Left colon (tissue), 2 donors: ENCODE data around the gene FECH. TPM values are rescaled to one million over a fixed set of nuclear protein-coding genes. Genes with fewer than 3 reads are reported as not detected.
A peak's percentile ranks its signal among the peaks of the same experiment; 100 is the strongest.
"Not testable (repeated sequence)": the region's sequence is repeated elsewhere in the genome, so short reads cannot be mapped to it uniquely, and the experiment has no call there.

Experiments used
- ATAC-seq: fragments of 200-7000 bp; cut with Tn5 transposase; one replicate; pipeline ENCODE4 v1.9.1; 2020; ENCODE audit warnings: mild to moderate bottlenecking, moderate library complexity
- DNase-seq, 2 donors: peaks; one replicate each; pipeline ENCODE4 v3.0.0-alpha.2; 2020
- intact Hi-C, 2 donors: fragments of 100-400 bp; cut with DNase I in 1 of 2; cut with micrococcal nuclease in 1 of 2; formaldehyde crosslinking; loops; one replicate each; pipeline versions ENCODE4 v1.11.2 to v1.14.0; 2022; cut with DNase I, micrococcal nuclease
- total RNA-seq, 2 donors: library from RNA; stranded (reverse); fragmentation: NEBNext Ultra II Directional; extraction: Animal tissue kit (Norgen Biotek cat#: 25700); gene quantifications; one replicate each; pipeline ENCODE4 v1.2.1, GENCODE V29; 2021
- donor health status: DM: no; HTN: no; CAD: no.
- donor health status: DM: yes; HTN: yes; CAD: no.

FECH gene
- total RNA-seq, 2 donors from 2014 or later: 16.4 to 18.4 TPM

DNA sequence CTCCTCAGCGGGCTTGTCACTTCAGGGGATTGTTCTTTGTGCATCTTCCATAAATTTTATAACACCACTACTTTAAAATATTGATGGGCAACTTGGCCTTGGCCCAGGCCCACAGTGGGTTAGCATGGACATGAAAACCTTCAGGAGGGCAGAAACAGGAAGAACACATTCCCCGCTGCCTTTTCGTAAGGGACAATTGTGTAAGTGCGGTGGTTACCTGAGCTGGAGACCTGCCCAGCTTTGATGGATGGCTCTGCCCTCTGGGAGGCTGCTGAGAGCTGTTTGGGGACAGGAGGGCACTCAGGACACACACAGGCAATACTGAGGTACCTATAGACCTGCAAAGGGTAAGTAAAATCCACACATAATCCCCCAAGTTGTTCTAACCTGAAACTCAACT is 46.8 kb downstream of the FECH start:
- intact Hi-C loops: no loop called here
- DNase-seq (no peak), ATAC-seq (no peak)

DNA sequence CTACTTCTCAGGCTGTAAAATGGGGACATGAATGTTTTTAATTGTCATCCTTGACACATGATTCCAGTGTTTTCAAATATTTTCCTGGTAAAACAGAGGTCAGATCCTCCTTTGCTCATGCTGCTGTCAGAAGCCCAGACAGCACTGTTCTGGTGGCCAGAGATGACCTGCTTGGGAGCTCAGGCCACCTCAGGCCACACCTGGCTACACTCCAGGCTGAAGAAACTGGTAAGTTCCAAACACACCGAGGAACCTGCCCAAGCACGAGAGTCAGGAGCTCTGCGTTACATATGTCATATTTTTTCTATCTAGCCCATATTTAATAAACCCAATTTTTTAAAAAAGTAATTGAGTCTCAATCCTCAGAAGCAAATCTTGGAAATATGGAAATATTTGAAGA is 47.9 kb downstream of the FECH start:
- intact Hi-C loops: no loop called here
- ATAC-seq (no peak), DNase-seq (no peak)

DNA sequence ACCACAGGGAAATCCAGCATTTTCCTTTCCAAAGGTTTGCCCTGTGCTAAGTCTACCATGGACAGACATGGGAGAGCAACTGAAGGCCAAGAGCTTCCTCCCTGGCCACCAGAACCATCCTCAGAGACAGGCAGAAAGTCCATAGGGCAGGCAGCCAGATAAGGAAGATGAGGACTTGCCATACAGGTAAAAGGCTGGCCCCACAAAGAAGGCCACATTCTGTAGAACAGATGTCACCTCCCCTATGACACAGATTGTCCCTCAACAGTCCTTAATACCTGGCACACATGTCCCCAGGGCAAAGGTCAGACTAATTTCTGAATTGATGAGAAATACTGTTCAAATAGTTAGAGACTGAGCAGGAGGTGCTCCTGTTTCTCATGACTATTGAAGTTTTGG is 52.0 kb downstream of the FECH start:
- intact Hi-C loops: no loop called here
- DNase-seq (no peak), ATAC-seq (peak; percentile 34)

DNA sequence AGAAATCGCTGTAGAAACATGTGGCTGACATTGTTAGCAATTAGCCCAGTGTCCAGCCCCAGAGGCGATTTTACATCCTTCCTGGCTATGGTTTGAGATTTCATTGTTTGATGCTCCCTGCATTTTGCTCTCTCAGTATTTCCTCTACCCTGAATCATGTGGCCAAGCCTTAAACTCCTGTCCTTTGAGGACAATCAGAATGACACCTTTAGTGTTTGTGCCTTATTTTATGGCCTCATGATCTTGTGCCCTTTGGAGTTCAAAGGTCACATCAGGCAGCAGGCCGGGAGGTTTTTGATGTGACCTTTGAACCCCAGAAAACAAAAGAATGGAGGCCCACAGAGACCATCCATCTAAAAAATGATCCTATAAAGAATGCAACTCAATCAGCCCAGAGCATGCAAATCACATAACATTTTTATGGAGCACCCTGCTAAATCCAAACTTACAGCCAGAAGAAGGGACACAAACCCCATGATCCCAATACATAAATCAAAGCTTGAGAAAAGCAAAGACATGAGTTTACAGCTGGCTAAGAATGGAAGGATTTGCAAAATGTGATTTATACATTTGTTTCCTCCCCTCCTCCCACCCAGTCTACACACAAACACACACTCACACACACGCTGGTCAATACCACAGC is 52.5 kb downstream of the FECH start:
- no peak for ATAC-seq
- intact Hi-C loops: no loop called here
- no peak for DNase-seq

DNA sequence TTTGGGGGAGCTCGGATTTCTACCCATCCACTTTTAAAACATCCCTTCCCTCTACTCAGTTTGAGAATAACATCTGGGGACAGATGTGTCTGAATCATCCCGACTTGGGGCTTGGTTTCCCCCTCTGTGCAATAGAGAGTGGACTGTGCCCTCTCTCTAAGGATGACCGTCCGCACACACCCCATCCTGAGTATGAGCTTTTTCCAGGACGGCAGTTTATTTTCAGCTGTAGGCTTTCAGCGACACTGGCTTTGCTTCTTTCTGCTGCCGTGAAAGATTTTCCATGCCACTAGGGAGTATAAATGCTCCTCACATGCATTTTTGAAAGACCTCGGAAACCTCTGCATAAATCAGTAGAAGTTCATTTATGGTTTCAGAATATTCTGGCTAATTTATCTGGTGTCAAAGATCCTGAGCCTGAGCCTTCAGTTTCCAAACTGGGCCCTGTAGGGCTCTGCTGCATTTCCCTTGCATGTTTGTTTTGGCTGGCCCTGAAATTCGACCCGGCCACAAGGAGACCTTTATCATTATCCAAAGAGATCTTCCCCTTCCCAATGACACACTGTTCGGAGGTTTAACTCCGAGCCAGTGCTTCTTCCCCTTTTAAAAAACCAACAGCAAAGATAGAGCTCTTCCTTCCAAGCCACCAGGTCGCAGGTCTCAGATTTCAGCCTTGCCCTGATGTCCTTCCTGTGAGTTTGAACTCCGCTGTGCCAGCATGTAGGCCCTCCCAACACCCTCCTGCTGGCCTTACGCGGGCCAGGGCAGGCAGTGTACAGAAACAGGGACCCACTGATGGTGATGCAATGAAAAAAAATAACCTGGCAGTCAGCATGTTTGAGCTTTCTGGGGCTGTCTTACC is 53.3 kb downstream of the FECH start:
- ATAC-seq (no peak), DNase-seq (no peak)
- intact Hi-C loops: no loop called here

DNA sequence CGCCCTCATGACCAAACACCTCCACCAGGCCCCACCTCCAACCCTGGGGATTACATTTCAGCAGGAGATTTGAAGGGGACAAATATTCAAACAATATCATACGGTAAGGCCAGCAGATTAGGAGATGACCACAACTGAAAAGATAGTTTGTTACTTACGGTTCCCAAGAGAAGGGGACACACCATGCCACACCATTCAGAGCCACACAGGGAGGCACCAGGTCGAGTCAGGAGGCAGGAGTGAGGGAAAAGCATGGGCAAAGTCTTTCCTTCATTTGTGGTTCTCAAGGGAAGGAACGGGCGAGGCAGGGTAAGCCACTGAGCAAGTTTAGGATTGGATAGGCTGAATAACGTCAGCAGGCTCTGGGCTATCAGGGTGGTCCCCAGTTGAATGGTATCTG is 57.4 kb downstream of the FECH start:
- intact Hi-C loops: no loop called here
- DNase-seq: no peak
- no peak for ATAC-seq

DNA sequence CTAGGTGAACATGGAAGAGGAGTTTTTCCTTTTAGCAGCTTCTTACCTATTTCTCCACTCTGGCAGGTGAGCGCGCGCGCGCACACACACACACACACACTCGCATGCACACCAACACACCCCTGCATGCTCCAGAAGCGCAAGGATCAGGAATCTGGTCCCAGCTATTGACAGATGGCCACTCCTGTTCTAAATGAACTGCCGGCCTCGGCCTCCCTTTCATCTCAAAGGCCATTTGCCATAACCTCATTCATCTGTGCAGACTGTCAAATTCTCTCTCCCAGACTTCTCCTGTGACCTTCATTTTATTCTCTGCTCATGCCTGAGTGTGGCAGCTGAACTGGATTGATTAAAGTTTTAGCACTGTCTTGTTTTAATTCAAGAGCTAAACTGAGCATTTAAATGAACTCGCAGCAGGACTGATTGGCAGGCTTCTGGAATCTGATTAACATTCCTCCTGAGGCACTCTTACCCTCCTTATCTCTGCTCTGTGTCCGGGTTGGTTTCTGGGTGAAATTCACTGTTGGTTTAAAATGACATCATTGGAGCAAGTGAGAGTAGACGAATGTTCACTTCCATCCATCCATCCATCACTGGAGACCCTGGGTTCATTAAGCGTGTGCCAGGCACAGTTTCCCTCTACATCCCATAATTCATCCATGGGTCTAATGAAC is 58.8 kb downstream of the FECH start:
- DNase-seq (no peak), ATAC-seq (no peak)
- intact Hi-C loops: no loop called here

DNA sequence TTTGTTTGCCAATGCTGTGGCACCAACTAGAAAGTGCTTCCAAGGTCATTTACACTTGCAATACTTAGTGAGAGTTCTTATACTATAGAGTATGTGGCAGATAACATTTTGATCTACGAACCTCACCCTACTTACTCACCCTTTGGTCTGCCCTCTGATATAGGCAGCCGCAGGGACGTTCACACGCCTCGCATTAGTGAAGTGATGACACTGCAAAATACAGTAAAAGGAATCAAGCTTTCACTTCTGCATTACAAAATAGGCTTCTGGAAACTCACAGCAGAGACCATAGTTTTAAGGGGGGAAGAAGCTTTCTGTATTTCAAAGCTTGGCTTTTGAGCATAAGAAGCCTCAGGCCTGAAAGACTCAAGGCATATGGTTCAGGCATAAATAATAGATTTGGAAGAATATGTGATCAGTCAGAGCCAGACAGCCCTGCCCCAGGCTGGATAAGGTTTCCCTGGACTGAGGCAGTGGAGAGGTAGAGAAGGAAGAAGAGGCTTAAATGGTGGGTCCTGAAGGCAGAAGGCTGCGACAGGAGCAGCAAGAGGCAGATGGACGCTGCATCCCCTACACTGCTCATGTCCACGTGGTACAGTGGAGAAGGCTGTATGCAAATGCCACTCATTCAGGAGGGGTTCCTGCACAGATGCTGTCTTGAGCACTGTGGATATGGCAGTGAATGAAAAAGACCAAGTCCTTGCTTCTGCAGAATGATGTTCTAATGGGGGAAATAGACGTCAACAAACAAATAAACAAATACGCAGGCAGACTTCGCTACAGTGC is 63.1 kb downstream of the FECH start:
- ATAC-seq (no peak), DNase-seq (no peak)
- intact Hi-C loops: no loop called here

DNA sequence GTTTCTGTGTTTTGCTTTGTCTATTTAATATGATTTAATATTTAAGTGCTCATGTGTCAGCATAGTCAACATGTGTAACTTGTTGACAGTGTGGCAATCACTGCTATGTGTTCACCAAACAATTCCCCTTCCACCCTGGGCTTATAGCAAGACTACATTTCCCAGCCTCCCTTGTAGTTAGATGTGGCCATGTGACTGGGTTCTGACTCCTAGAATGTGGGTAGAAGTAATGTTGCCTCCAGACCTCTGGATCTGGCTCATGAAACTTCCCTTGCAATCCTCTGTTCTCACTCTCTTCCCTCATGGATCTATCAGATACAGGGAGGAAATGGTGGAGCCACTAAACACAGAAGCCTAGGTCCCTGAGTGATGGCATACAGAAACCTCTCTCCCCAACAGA is 64.2 kb downstream of the FECH start:
- ATAC-seq, intact Hi-C loops: not testable (repeated sequence)

DNA sequence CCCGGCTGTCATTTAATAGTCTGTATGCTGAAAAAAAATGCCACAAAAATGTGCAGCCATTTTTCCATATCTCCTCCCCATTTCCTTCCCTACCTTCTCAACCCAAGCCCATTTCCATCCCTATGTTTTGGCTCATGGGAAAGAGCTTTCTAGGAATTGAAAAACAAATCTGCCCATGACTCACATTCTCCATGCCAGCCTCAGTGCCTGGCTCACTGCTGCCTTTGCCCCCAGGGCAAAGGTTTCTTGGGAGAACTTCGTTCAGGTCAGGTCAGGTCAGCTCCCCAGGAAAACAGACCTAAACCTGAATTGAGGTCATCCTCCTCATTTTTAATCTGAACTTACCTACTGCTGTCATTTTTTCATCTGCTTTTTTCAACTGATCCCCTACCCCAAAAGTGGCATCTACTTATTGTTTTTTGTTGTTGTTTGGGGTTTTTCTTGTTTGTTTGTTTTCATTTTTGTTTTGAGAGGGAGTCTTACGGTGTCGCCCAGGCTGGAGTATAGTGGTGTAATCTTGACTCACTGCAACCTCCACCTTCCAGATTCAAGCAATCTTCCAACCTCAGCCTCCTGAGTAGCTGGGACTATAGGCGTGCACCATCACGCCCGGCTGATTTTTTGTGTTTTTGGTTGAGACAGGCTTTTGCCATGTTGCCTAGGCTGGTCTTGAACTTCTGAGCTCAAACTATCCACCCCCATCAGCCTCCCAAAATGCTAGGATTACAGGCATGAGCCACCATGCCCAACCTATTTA is 66.7 kb downstream of the FECH start:
- no peak for DNase-seq
- ATAC-seq: peak; percentile 29
- intact Hi-C loops: no loop called here

More for the DNA sequence above, 64.2 kb downstream of the FECH start:
- not testable (repeated sequence) for DNase-seq

DNA sequence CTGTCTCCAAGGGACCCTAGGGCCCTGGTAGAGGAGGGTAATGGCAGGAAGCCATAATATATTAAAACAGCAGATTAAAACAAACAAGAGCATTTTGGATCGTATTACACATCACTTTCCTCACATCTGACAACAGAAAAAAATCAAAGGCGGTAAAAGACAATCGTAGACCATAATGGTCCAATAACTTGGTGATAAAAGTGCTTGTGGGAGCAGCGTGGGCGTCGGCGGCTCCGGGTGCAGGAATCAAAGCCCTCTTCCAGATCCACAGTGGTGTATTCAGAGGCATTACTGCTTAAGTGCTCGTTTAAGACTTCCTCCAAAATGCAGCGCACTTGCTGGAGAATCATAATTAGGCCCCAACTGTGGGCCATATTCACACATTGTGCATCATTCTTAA is 68.0 kb downstream of the FECH start:
- DNase-seq: peak in 1 of 2 donors; percentile 63
- ATAC-seq: peak; percentile 99
- intact Hi-C loops: no loop called here

DNA sequence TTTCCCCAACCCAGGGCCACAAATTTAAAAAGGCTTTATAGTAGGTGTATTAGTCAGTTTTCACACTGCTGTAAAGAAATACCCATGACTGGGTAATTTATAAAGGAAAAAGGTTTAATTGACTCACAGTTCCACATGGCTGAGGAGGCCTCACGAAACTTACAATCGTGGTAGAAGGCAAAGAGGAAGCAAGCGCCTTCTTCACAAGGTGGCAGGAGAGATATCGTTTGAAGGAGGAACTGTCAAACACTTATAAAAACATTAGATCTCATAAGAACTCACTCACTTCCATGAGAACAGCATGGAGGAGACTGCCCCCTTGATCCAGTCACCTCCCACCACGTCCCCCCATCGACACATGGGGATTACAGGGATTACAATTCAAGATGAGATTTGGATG is 70.4 kb downstream of the FECH start:
- intact Hi-C loops: no loop called here
- ATAC-seq: no peak
- no peak for DNase-seq

DNA sequence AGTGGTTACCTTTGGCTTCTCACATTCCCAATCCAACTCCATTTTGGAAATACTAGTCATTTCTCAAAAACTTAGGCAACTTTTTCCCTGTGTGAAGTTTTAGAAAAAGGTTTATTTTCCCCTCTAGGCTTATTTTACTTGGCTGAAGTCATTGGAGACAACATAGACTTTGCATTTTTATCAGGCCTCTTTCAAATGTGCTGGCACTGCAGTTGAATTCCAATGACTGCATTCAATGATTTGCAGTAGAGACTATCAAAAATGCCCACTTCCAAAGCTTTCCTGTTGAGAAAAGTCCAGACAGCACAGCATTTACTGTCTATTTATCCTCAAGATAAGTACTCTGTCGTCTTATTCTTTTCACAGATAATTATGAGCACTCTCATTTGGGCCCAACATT is 81.3 kb downstream of the FECH start:
- DNase-seq (no peak), ATAC-seq (no peak)
- intact Hi-C loops: no loop called here

DNA sequence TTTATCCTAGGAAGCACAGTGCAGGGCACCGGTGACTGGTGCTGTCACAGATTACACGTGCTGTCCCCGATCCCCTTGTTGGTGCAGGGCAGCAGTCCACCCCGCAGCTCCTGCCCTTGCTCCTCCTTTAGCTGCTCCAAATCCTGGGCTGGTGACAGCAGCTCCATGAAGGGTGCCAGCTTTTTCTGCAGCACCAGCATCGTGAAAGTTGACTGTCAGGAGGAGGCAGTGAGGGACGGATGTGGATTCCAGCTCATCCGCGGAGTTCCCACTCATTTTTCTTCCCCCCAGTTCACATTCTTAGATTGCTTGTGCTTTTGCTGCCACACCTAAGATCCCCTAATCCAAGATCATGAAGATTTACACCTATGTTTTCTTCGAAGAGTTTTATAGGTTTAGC is 83.9 kb downstream of the FECH start:
- ATAC-seq (no peak), DNase-seq (no peak)
- intact Hi-C loops: no loop called here

DNA sequence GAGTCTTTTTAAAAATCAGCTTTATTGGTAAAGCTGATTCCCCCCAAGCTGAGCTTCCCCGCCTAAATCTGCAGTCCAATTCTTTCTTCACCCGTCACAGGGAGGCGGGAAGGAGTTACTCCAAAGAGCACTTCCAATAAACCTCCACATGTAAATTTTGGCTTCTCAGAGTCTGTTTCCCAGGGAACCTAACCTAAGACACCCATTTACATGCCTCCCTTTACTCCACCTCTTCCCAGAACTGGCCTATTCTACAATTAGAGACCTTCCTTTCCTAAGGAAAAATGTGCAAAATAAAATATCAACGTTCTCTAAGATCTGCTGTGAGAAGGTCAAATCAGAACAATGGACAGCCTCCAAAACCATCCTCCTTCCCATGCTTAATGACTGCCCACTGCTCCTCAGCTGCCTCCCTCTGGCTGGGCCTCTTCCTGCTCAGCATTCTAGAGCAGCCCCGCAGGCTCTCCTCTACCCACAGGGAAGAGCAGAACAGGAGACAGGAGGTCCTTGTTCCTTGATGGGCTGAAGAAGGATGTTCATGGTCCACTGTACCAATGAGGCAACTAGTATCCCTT is 87.7 kb downstream of the FECH start:
- no peak for ATAC-seq

More for the DNA sequence above, 87.7 kb downstream of the FECH start:
- DNase-seq: no peak
- intact Hi-C loops: no loop called here
